HepG2 (cell line): Measurements from ENCODE around the gene EPHA1. TPM values are rescaled to one million over a fixed set of nuclear protein-coding genes. Genes with fewer than 3 reads are reported as not detected.

Experiments
- JUND ChIP-seq: sonication (generic); formaldehyde crosslinking; IDR thresholded peaks from 2 replicates; pipeline ENCODE4 v1.8.0; 2022; ENCODE audit warnings: mild to moderate bottlenecking, missing genetic modification reagents
- KAT8 ChIP-seq: IDR thresholded peaks from 2 replicates; pipeline ENCODE4 v1.6.1; 2016; ENCODE audit warnings: missing genetic modification reagents, missing compliant biosample characterization
- KDM1A ChIP-seq: IDR thresholded peaks from 2 replicates; pipeline ENCODE4 v1.6.1; 2016; ENCODE audit warnings: missing compliant biosample characterization
- NCOR1 ChIP-seq: fragments of 200-600 bp; sonication (generic); IDR thresholded peaks from 2 replicates; pipeline ENCODE4 v1.7.0; 2017; ENCODE audit warnings: antibody characterized with exemption, low read length, borderline replicate concordance
- RCOR2 ChIP-seq: IDR thresholded peaks from 2 replicates; pipeline ENCODE4 v1.6.1; 2016; ENCODE audit warnings: missing biosample characterization, missing genetic modification reagents
- SMYD3 ChIP-seq: sonication (generic); formaldehyde crosslinking; IDR thresholded peaks from 2 replicates; pipeline ENCODE4 v1.8.1; 2023; ENCODE audit warnings: mild to moderate bottlenecking, missing genetic modification reagents
- THAP11 ChIP-seq: IDR thresholded peaks from 2 replicates; pipeline ENCODE4 v1.6.1; 2016; ENCODE audit warnings: missing biosample characterization, missing genetic modification reagents
- ZBTB42 ChIP-seq: sonication (generic); formaldehyde crosslinking; IDR thresholded peaks from 2 replicates; pipeline ENCODE4 v1.5.0; 2020; ENCODE audit warnings: mild to moderate bottlenecking, missing genetic modification reagents
- ZMYM4 ChIP-seq: sonication (generic); formaldehyde crosslinking; IDR thresholded peaks from 2 replicates; pipeline ENCODE4 v1.8.1; 2023; ENCODE audit warnings: mild to moderate bottlenecking, missing genetic modification reagents
- ZNF225 ChIP-seq: sonication (generic); formaldehyde crosslinking; IDR thresholded peaks from 2 replicates; pipeline ENCODE4 v1.4.0; 2020; ENCODE audit warnings: mild to moderate bottlenecking, missing genetic modification reagents
- ZNF331 ChIP-seq: sonication (generic); formaldehyde crosslinking; IDR thresholded peaks from 2 replicates; pipeline ENCODE4 v1.4.0; 2020; ENCODE audit warnings: missing genetic modification reagents
- ZNF460 ChIP-seq: sonication (generic); formaldehyde crosslinking; IDR thresholded peaks from 2 replicates; pipeline ENCODE4 v1.5.1; 2020; ENCODE audit warnings: missing genetic modification reagents, mild to moderate bottlenecking, borderline replicate concordance
- ZNF547 ChIP-seq: sonication (generic); formaldehyde crosslinking; IDR thresholded peaks from 2 replicates; pipeline ENCODE4 v1.5.1; 2020; ENCODE audit warnings: mild to moderate bottlenecking, missing genetic modification reagents
- ZNF598 ChIP-seq: sonication (generic); formaldehyde crosslinking; IDR thresholded peaks from 2 replicates; pipeline ENCODE4 v1.5.1; 2020; ENCODE audit warnings: mild to moderate bottlenecking, missing genetic modification reagents, borderline replicate concordance
- polyA plus RNA-seq, 8 experiments: library from polyadenylated mRNA; depleted of rRNA in 3 of 8; stranded (reverse) in 7 of 8; unstranded in 1 of 8; fragments of >200 nt; fragmentation: Illumina TruSeq in 4 of 8; extraction: Trizol in 4 of 8; gene quantifications; 2 replicates each; pipeline versions ENCODE4 v1.2.1 to v1.2.3, GENCODE V29; 2011 to 2016; ENCODE audit warnings: low read depth in 4 of 8, missing spikeins in 1 of 8, mixed read lengths in 1 of 8; ENCODE audit not compliant: insufficient read depth in 1 of 8
- total RNA-seq, 5 experiments: library from RNA; depleted of rRNA; stranded (reverse); fragments of >200 nt; fragmentation: Illumina TruSeq; extraction: Trizol; gene quantifications; 2 replicates each; pipeline ENCODE4 v1.2.3, GENCODE V29; 2016; ENCODE audit warnings: low read depth in 1 of 5
- TF ChIP-seq, protein P1 (sequence below): sonication (generic); formaldehyde crosslinking; IDR thresholded peaks from 2 replicates; pipeline ENCODE4 v1.4.0; 2020; ENCODE audit warnings: mild to moderate bottlenecking, missing genetic modification reagents
- TF ChIP-seq, protein P2 (sequence below): sonication (generic); formaldehyde crosslinking; IDR thresholded peaks from 2 replicates; pipeline ENCODE4 v1.5.1; 2020; ENCODE audit warnings: missing genetic modification reagents, mild to moderate bottlenecking, borderline replicate concordance
- TF ChIP-seq, protein P3 (sequence below): sonication (generic); formaldehyde crosslinking; IDR thresholded peaks from 2 replicates; pipeline ENCODE4 v1.4.0; 2020; ENCODE audit warnings: mild to moderate bottlenecking, missing genetic modification reagents, borderline replicate concordance
- TF ChIP-seq, protein P4 (sequence below): sonication (generic); formaldehyde crosslinking; conservative IDR thresholded peaks from 2 replicates; pipeline ENCODE4 v1.8.0; 2022; ENCODE audit warnings: mild to moderate bottlenecking, moderate library complexity, missing genetic modification reagents
- TF ChIP-seq, protein P5 (sequence below): sonication (generic); formaldehyde crosslinking; IDR thresholded peaks from 2 replicates; pipeline ENCODE4 v1.4.0; 2020; ENCODE audit warnings: missing genetic modification reagents, mild to moderate bottlenecking, borderline replicate concordance

Gene EPHA1
- total and polyA plus RNA-seq, 2 of the 13 experiments (the other 11 are each of a cell fraction or from before 2014, with no cell fraction given): 4.6 to 17.1 TPM

DNA sequence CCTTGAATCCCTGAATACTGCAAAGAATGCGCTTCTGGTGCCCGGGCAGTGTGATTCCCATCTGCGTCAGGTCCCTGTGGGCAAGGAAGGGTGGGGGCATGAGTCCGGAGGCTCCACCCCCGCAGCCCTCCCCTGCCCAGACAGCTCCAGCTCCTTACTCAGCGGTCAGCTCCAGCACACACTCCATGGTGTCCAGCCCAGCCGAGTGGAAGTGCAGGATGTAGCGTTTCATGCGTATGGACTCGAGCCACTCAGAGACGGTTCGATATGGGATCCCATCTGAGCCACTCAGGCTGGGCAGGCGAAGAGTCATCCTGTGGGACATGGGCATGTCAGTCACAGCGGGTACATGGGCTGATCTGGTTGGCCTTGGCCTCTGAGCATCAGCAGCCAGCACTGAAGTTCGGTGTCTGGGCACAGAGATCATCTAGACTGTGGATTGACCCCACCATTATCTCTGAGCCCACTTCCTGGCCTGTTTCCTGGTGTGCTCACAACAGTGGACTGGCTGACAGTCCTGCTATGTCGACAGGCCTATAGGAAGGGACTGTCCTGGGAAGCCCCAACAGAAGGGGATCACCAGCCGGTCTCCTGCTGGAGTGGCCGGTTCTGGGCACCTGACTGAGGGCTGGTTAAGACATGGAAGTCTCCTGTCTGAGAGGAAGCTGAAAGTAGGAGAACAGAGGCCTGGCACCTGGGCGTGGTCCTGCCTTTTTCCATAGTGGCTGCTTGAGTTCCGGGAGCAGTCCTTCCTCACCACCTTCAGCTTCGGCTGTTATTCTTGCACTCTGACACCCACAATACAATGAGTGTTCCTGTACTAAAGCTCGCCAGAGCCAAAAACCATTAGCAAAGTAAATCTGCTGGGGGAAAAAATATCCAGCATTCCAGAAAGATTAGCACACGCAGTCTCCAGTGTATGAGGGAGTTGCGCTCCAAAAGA lies 16.9 kb downstream of the EPHA1 start (continued):
- TF ChIP-seq, protein P1, sequence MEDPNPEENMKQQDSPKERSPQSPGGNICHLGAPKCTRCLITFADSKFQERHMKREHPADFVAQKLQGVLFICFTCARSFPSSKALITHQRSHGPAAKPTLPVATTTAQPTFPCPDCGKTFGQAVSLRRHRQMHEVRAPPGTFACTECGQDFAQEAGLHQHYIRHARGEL (CRISPR knock-in tag): no peak
- TF ChIP-seq KDM1A (CRISPR knock-in tag) (no peak), ZNF460 (CRISPR knock-in tag) (no peak), ZBTB42 (no peak), SMYD3 (no peak), ZNF225 (no peak), ZNF331 (CRISPR knock-in tag) (no peak), KAT8 (CRISPR knock-in tag) (no peak), RCOR2 (CRISPR knock-in tag) (no peak), ZNF598 (CRISPR knock-in tag) (no peak), ZMYM4 (CRISPR knock-in tag) (no peak), JUND (CRISPR knock-in tag) (no peak), THAP11 (CRISPR knock-in tag) (no peak), NCOR1 (no peak), ZNF547 (no peak)
- TF ChIP-seq, protein P2, sequence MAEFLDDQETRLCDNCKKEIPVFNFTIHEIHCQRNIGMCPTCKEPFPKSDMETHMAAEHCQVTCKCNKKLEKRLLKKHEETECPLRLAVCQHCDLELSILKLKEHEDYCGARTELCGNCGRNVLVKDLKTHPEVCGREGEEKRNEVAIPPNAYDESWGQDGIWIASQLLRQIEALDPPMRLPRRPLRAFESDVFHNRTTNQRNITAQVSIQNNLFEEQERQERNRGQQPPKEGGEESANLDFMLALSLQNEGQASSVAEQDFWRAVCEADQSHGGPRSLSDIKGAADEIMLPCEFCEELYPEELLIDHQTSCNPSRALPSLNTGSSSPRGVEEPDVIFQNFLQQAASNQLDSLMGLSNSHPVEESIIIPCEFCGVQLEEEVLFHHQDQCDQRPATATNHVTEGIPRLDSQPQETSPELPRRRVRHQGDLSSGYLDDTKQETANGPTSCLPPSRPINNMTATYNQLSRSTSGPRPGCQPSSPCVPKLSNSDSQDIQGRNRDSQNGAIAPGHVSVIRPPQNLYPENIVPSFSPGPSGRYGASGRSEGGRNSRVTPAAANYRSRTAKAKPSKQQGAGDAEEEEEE: 0 out of 2 replicates have a peak, but pooled peaks have one; percentile 58
- TF ChIP-seq, protein P3, sequence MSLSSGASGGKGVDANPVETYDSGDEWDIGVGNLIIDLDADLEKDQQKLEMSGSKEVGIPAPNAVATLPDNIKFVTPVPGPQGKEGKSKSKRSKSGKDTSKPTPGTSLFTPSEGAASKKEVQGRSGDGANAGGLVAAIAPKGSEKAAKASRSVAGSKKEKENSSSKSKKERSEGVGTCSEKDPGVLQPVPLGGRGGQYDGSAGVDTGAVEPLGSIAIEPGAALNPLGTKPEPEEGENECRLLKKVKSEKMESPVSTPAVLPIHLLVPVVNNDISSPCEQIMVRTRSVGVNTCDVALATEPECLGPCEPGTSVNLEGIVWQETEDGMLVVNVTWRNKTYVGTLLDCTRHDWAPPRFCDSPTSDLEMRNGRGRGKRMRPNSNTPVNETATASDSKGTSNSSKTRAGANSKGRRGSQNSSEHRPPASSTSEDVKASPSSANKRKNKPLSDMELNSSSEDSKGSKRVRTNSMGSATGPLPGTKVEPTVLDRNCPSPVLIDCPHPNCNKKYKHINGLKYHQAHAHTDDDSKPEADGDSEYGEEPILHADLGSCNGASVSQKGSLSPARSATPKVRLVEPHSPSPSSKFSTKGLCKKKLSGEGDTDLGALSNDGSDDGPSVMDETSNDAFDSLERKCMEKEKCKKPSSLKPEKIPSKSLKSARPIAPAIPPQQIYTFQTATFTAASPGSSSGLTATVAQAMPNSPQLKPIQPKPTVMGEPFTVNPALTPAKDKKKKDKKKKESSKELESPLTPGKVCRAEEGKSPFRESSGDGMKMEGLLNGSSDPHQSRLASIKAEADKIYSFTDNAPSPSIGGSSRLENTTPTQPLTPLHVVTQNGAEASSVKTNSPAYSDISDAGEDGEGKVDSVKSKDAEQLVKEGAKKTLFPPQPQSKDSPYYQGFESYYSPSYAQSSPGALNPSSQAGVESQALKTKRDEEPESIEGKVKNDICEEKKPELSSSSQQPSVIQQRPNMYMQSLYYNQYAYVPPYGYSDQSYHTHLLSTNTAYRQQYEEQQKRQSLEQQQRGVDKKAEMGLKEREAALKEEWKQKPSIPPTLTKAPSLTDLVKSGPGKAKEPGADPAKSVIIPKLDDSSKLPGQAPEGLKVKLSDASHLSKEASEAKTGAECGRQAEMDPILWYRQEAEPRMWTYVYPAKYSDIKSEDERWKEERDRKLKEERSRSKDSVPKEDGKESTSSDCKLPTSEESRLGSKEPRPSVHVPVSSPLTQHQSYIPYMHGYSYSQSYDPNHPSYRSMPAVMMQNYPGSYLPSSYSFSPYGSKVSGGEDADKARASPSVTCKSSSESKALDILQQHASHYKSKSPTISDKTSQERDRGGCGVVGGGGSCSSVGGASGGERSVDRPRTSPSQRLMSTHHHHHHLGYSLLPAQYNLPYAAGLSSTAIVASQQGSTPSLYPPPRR: 0 out of 2 replicates have a peak, but pooled peaks have one; percentile 51
- TF ChIP-seq, protein P4, sequence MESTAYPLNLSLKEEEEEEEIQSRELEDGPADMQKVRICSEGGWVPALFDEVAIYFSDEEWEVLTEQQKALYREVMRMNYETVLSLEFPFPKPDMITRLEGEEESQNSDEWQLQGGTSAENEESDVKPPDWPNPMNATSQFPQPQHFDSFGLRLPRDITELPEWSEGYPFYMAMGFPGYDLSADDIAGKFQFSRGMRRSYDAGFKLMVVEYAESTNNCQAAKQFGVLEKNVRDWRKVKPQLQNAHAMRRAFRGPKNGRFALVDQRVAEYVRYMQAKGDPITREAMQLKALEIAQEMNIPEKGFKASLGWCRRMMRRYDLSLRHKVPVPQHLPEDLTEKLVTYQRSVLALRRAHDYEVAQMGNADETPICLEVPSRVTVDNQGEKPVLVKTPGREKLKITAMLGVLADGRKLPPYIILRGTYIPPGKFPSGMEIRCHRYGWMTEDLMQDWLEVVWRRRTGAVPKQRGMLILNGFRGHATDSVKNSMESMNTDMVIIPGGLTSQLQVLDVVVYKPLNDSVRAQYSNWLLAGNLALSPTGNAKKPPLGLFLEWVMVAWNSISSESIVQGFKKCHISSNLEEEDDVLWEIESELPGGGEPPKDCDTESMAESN: no peak
- TF ChIP-seq, protein P5, sequence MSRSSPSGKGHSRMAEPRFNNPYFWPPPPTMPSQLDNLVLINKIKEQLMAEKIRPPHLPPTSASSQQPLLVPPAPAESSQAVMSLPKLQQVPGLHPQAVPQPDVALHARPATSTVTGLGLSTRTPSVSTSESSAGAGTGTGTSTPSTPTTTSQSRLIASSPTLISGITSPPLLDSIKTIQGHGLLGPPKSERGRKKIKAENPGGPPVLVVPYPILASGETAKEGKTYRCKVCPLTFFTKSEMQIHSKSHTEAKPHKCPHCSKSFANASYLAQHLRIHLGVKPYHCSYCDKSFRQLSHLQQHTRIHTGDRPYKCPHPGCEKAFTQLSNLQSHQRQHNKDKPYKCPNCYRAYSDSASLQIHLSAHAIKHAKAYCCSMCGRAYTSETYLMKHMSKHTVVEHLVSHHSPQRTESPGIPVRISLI: no peak
